Activated CD8-positive, alpha-beta T cell treated with anti-CD3 and anti-CD28 coated beads for 36 hours (primary cell): ENCODE results near the gene OR10D3. TPM values are rescaled to one million over a fixed set of nuclear protein-coding genes. Genes with fewer than 3 reads are reported as not detected.
"Not testable (repeated sequence)": the region's sequence is repeated elsewhere in the genome, so short reads cannot be mapped to it uniquely, and the experiment has no call there.

ENCODE experiments used
- ATAC-seq: fragments of 200-7000 bp; cut with Tn5 transposase; one replicate; pipeline ENCODE4 v1.10.0; 2021; ENCODE audit warnings: mild to moderate bottlenecking, moderate library complexity
- CTCF ChIA-PET: fragments of 350-600 bp; sonication (Branson Sonifier 250); formaldehyde crosslinking; loops from one replicate; lab custom pipeline; 2021; ENCODE audit warnings: antibody characterized with exemption; lab: Charles Lee
- POLR2A ChIA-PET: fragments of 350-600 bp; sonication (Branson Sonifier 250); formaldehyde crosslinking; loops from one replicate; lab custom pipeline; 2021; ENCODE audit warnings: antibody characterized with exemption; lab: Charles Lee
- DNase-seq: peaks from one replicate; pipeline ENCODE4 v3.0.0-alpha.2; 2020
- H3K27ac Mint-ChIP-seq: one replicate; pipeline ENCODE4 v1.8.0; 2021; ENCODE audit warnings: mild to moderate bottlenecking, mixed read lengths
- H3K27me3 Mint-ChIP-seq: one replicate; pipeline ENCODE4 v1.8.0; 2021; ENCODE audit warnings: mixed read lengths
- H3K36me3 Mint-ChIP-seq: one replicate; pipeline ENCODE4 v1.8.0; 2021; ENCODE audit warnings: low read depth, mixed read lengths
- H3K4me1 Mint-ChIP-seq: one replicate; pipeline ENCODE4 v1.8.0; 2021; ENCODE audit warnings: low read depth, mixed read lengths
- H3K4me3 Mint-ChIP-seq: one replicate; pipeline ENCODE4 v1.8.0; 2021; ENCODE audit warnings: mild to moderate bottlenecking, moderate library complexity, mixed read lengths
- H3K9me3 Mint-ChIP-seq: one replicate; pipeline ENCODE4 v1.8.0; 2021; ENCODE audit warnings: mixed read lengths
- intact Hi-C: fragments of 100-400 bp; cut with micrococcal nuclease; formaldehyde crosslinking; loops from one replicate; pipeline ENCODE4 v1.10.0; 2022
- total RNA-seq, 2 experiments: library from RNA; stranded (reverse); gene quantifications; one replicate each; pipeline ENCODE4 v1.2.3, GENCODE V29; 2021
- TF ChIP-seq, protein P1 (sequence below): fragments of 200-600 bp; IDR thresholded peaks from one replicate; pipeline ENCODE4 v1.8.0; 2022; ENCODE audit warnings: antibody characterized with exemption, mild to moderate bottlenecking

The OR10D3 gene
- total RNA-seq, 2 experiments from 2014 or later: not detected

DNA sequence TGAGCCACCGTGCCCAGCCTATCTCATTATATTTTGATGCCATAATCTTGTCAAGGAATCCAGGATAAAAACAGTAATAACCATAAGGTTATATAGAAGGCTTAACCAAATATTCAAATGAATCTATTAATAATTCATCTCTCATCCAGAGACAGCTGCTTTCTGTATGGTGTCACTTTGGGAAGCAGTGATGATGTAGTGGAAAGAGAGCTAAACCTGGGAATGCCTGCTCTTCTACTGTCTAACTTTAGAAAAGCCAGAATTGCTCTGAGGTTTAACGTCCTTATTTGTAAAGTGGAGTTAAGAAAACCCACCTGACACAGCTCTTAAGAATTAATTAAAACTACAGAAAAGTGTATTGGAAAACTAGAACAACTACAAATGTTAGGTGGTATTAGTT, 29.3 kb upstream of the OR10D3 start:
- ATAC-seq (no peak), DNase-seq (no peak)
- no peaks in the 10 kb centered on the region for H3K9me3 Mint-ChIP-seq
- POLR2A ChIA-PET: no interaction called here
- CTCF ChIA-PET: interaction anchor here (1.5 kb wide), 1 partner anchor 41 kb away, joined by 3 read pairs; no protein-coding TSS in a partner anchor
- H3K4me3 Mint-ChIP-seq: no peak overlapping the region
- H3K36me3 Mint-ChIP-seq: no peaks in the 10 kb centered on the region
- H3K27me3 Mint-ChIP-seq: peaks cover 4% of the 10 kb centered on the region
- TF ChIP-seq, protein P1, sequence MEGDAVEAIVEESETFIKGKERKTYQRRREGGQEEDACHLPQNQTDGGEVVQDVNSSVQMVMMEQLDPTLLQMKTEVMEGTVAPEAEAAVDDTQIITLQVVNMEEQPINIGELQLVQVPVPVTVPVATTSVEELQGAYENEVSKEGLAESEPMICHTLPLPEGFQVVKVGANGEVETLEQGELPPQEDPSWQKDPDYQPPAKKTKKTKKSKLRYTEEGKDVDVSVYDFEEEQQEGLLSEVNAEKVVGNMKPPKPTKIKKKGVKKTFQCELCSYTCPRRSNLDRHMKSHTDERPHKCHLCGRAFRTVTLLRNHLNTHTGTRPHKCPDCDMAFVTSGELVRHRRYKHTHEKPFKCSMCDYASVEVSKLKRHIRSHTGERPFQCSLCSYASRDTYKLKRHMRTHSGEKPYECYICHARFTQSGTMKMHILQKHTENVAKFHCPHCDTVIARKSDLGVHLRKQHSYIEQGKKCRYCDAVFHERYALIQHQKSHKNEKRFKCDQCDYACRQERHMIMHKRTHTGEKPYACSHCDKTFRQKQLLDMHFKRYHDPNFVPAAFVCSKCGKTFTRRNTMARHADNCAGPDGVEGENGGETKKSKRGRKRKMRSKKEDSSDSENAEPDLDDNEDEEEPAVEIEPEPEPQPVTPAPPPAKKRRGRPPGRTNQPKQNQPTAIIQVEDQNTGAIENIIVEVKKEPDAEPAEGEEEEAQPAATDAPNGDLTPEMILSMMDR: no peak
- H3K4me1 Mint-ChIP-seq: no peaks in the 10 kb centered on the region
- intact Hi-C loops: no loop called here
- no peak overlapping the region for H3K27ac Mint-ChIP-seq

DNA sequence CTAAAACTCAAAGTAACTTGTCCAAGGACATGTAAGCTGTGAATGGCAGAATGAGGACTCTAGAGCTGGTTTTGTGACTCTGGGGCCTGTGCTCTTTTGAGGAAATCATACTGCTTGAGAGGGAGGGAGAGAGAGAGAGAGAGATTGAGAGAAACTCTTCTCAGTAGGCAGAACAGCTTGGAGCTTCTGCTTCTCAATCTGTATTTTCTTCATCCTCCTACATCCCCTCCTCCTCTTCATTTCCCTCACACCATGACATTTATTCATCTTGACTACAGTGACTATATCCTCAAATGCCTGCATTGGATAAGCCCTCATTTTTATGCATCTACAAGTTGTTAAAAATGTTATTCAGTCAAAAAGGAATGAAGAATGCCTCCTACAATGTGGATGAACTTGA, 23.7 kb upstream of the OR10D3 start:
- H3K27ac Mint-ChIP-seq: no peak overlapping the region
- no peaks in the 10 kb centered on the region for H3K9me3 Mint-ChIP-seq
- DNase-seq: no peak
- no peak for ATAC-seq
- H3K36me3 Mint-ChIP-seq: no peaks in the 10 kb centered on the region
- H3K4me1 Mint-ChIP-seq: no peaks in the 10 kb centered on the region
- H3K27me3 Mint-ChIP-seq: peaks cover 4% of the 10 kb centered on the region
- intact Hi-C loops: no loop called here
- POLR2A ChIA-PET: no interaction called here
- CTCF ChIA-PET: no interaction called here
- TF ChIP-seq, protein P1: no peak
- no peak overlapping the region for H3K4me3 Mint-ChIP-seq

DNA sequence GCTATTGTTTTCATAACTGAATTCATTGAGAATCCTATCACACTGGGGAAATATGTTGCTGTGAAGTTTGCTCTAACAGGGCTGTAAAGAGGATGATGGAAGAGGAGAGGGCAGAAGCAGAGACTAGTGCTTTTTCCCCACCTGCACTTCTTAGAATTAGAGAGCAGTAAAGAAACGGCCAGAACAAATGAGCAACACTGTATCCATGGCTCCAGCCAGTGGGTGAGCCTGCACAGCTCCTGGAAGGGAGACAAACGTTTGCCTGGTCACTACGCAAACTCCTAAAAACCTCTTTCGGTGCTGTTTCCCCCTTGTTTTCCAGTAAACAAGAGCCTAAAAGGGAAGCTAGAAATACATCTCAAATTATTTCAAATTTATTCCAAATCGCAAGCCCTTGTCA, 22.2 kb upstream of the OR10D3 start:
- peaks cover 4% of the 10 kb centered on the region for H3K27me3 Mint-ChIP-seq
- POLR2A ChIA-PET: no interaction called here
- intact Hi-C loops: no loop called here
- ATAC-seq (no peak), DNase-seq (no peak)
- H3K4me1 Mint-ChIP-seq: no peaks in the 10 kb centered on the region
- peaks cover 2% of the 10 kb centered on the region for H3K9me3 Mint-ChIP-seq
- no peak overlapping the region for H3K4me3 Mint-ChIP-seq
- H3K27ac Mint-ChIP-seq: no peak overlapping the region
- CTCF ChIA-PET: interaction anchor here (1.5 kb wide), 1 partner anchor 34 kb away, joined by 3 read pairs; no protein-coding TSS in a partner anchor
- TF ChIP-seq, protein P1: no peak
- no peaks in the 10 kb centered on the region for H3K36me3 Mint-ChIP-seq

DNA sequence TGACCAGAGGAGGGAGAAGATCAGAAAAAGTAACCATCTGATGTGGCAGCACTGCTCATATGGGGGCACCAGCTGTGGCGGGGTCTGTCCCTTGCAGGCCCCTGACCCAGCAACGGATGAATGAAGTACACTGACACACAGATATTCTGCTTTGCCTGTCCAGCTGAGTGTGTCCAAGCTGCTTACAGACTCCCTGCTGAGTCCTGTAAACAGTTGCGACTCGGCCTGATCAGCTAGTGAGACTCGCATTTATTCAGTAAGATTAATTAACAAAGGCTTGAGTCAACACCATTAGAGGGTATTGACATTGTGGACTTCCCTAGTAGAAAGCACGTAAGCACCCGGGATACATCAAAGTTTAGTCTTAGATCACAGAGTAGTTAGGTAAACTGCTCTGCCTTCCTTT, 15.3 kb upstream of the OR10D3 start:
- DNase-seq: no peak
- POLR2A ChIA-PET: no interaction called here
- Mint-ChIP-seq H3K36me3 (no peaks in the 10 kb centered on the region), H3K27ac (no peak overlapping the region), H3K27me3 (peaks cover 11% of the 10 kb centered on the region), H3K4me3 (no peak overlapping the region), H3K9me3 (peaks cover 2% of the 10 kb centered on the region), H3K4me1 (no peaks in the 10 kb centered on the region)
- intact Hi-C loops: no loop called here
- TF ChIP-seq, protein P1: no peak
- CTCF ChIA-PET: no interaction called here
- ATAC-seq: no peak

DNA sequence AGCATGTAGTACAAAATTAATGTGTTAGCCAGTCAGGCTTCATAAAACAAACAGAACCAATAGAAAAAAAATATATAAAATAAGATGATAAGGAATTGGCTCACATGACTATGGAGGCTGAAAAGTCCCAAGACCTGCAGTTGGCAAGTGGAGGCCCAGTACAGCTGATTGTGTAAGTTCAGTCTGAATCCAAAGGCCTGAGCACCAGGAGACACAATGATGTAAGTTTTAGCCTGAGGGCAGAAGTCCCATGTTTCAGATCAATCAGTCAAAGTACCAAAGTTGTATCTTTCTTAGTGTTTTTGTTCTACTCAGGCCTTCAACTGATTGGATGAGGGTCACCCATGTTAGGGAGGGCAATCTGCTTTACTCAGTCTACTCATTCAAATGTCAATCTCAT, 14.3 kb upstream of the OR10D3 start:
- Mint-ChIP-seq H3K27me3 (peaks cover 10% of the 10 kb centered on the region), H3K4me3 (no peak overlapping the region), H3K9me3 (peaks cover 2% of the 10 kb centered on the region), H3K27ac (no peak overlapping the region), H3K36me3 (no peaks in the 10 kb centered on the region), H3K4me1 (no peaks in the 10 kb centered on the region)
- ATAC-seq (no peak), DNase-seq (no peak)
- TF ChIP-seq, protein P1: no peak
- intact Hi-C loops: no loop called here
- CTCF ChIA-PET: no interaction called here
- POLR2A ChIA-PET: no interaction called here

GRCh38 chr11:124170315-124170714, 12.8 kb upstream of the OR10D3 start:
- H3K36me3 Mint-ChIP-seq, CTCF ChIA-PET, H3K4me3 Mint-ChIP-seq, H3K27ac Mint-ChIP-seq, H3K27me3 Mint-ChIP-seq, H3K4me1 Mint-ChIP-seq, DNase-seq, ATAC-seq, H3K9me3 Mint-ChIP-seq, POLR2A ChIA-PET, intact Hi-C loops: not testable (repeated sequence)
